NCI-H1417 (cell line): Measurements from ENCODE around the gene ZNF296.
"Not testable (repeated sequence)": the region's sequence is repeated elsewhere in the genome, so short reads cannot be mapped to it uniquely, and the experiment has no call there.

Experiments
- DNase-seq, 3 experiments: peaks; one replicate each; lab custom pipeline; 2025; lab: John Stamatoyannopoulos, UW

ZNF296 gene

GRCh38 chr19:45076029-45076850 is at the start of gene ZNF296:
ZNF296 (minus strand) TSS chr19:45076478; CDS start chr19:45076373, 105 bp downstream.
- DNase-seq = peak; percentile 71 to 87 (median 75)

GRCh38 chr19:45125360-45125759 is 49.1 kb upstream of the ZNF296 start:
- no peak for DNase-seq

- no peak for DNase-seq
Measured at GRCh38 chr19:45124021-45124420, 47.7 kb upstream of the ZNF296 start.

GRCh38 chr19:45123440-45123850 is 47.2 kb upstream of the ZNF296 start:
- no peak for DNase-seq

- DNase-seq = no peak
Measured at GRCh38 chr19:45122832-45123231, 46.6 kb upstream of the ZNF296 start.

GRCh38 chr19:45121827-45122345 is 45.6 kb upstream of the ZNF296 start:
- no peak for DNase-seq

- no peak for DNase-seq
Measured at GRCh38 chr19:45119582-45119981, 43.3 kb upstream of the ZNF296 start.

GRCh38 chr19:45118591-45119355 is 42.5 kb upstream of the ZNF296 start:
- DNase-seq = peak in 2 of 3 experiments; percentile 52 to 67

- DNase-seq = peak in 1 of 3 experiments; percentile 24
Measured at GRCh38 chr19:45118106-45118505, 41.8 kb upstream of the ZNF296 start.

- peak; percentile 55 to 66 (median 57) for DNase-seq
Measured at GRCh38 chr19:45117671-45118070, 41.4 kb upstream of the ZNF296 start.

- peak; percentile 59 to 92 (median 74) for DNase-seq
Measured at GRCh38 chr19:45117167-45117594, 40.9 kb upstream of the ZNF296 start.

- peak in 2 of 3 experiments; percentile 40 to 93 for DNase-seq
Measured at GRCh38 chr19:45115809-45116615, 39.7 kb upstream of the ZNF296 start.

GRCh38 chr19:45114116-45114515 is 37.8 kb upstream of the ZNF296 start:
- no peak for DNase-seq

- peak; percentile 92 to 96 (median 93) for DNase-seq
Measured at GRCh38 chr19:45113628-45114027, 37.4 kb upstream of the ZNF296 start.

GRCh38 chr19:45112111-45112827 is 36.0 kb upstream of the ZNF296 start:
- DNase-seq = peak in 1 of 3 experiments; percentile 10

GRCh38 chr19:45110851-45111266 is 34.6 kb upstream of the ZNF296 start:
- DNase-seq = no peak

- no peak for DNase-seq
Measured at GRCh38 chr19:45107621-45108150, 31.4 kb upstream of the ZNF296 start.

- not testable (repeated sequence) for DNase-seq
Measured at GRCh38 chr19:45106363-45106762, 30.1 kb upstream of the ZNF296 start.

GRCh38 chr19:45104658-45105349 is 28.5 kb upstream of the ZNF296 start:
- peak in 1 of 3 experiments; percentile 4 for DNase-seq
